GM18867 (cell line): ENCODE results near the gene DNASE1L1.
A peak's percentile ranks its signal among the peaks of the same experiment; 100 is the strongest.

ENCODE experiments used
- ATAC-seq: cut with Tn5 transposase; IDR thresholded peaks from one replicate; pipeline ENCODE4 v1.9.1; 2021; ENCODE audit warnings: mild to moderate bottlenecking, moderate library complexity; ENCODE audit not compliant: unreplicated experiment

DNASE1L1 gene

DNA sequence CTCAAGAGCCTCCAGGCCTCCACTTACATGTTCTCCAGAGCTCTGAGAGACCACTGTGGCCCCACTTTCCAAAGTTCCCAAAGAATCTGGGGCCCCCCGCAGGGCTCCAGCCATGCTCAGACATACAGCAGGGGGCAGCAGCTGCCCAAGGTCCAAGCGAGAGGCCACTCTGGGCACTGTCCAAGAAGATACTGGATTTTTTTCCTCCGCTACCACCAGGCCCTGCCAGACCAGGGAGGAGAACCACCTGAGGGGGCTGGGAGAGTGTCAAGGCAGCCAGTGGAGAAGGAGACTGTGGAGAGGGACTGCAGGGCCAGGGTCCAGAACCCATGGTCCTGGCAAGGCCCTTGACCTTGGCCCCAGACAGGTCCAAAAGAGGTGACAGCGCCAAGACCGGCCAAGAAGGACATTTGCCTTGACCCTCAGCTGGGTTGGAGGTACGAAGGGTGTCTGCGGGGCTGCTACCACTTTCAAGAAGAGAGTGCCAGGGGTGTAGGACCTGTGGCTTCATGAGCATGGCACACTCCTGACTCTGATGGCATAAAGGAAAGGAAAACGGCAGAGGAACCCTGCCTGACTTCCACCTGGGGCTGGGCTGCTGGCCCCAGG, 24.7 kb downstream of the DNASE1L1 start:
- no peak for ATAC-seq

DNA sequence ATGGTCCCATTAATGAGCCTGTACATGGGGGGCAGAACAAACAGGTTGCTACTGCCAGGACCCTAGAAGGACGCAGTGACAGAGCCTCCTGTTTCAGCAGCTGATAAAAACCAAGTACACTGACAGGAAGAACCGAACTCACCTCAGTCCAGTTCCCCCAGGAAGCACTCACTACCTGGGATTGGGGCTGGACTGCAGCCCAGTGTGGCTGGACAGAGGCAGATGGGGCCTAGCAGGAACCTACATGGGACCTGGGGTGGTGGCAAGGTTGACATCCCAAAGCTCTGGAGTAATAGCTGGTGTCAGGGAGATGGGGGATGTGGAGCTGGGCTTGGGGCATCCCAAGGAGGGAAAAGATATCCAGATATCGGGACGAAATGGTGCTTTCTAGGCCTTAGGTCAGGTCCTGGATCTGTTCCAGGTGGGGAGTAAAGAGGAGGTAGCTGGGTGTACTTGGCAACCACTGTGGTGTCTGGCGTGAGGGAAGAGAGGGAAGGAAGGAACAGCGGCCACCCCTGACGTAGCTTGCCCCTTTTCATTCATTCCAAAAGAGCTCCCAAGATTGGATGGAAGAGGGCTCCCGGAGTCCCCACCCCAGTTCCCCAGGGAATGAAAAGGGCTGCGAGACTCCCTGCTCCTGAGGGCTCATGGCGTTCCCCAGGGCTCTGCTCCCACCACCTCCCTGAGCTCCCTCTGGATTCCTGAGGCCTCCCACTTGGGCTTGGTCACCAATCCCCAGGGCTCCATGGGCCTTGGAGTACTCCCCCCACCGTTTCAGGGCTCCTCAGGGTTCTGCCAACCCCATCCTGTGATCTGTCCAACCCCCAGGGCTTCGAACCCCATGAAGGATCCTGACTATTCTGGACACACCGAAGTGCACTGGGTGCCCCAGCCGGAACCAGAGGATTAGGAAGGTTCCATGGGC, 25.4 kb downstream of the DNASE1L1 start:
- ATAC-seq: no peak

GRCh38 chrX:154382483-154383069, 26.5 kb downstream of the DNASE1L1 start:
- no peak for ATAC-seq

- ATAC-seq: no peak
Measured at GRCh38 chrX:154381271-154381670, 27.8 kb downstream of the DNASE1L1 start.

GRCh38 chrX:154380787-154381186, 28.3 kb downstream of the DNASE1L1 start:
- ATAC-seq: no peak

DNA sequence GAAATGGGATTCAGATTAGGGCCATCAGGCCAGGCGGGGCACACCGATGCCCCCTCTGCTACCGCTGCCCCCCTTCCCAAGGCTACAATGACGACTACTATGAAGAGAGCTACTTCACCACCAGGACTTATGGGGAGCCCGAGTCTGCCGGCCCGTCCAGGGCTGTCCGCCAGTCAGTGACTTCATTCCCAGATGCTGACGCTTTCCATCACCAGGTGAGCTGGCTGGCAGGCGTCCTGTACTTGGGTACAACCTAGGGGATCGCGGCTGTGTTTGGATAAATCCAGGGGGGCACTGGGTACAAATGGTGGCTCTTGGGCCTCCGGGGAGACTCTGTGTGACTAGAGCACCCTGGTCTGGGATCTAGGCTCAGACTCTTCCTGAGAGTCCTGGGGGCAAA, 28.9 kb downstream of the DNASE1L1 start:
- ATAC-seq: no peak

- ATAC-seq: no peak
Measured at GRCh38 chrX:154379569-154379951, 29.5 kb downstream of the DNASE1L1 start.

GRCh38 chrX:154378799-154379568, 30.1 kb downstream of the DNASE1L1 start, which contains the start of gene EMD:
Gene EMD, plus strand, starts transcription at chrX:154379295. Its CDS starts 190 bp downstream, at chrX:154379485.
- ATAC-seq: peak; percentile 76

GRCh38 chrX:154378059-154378798, 30.8 kb downstream of the DNASE1L1 start:
- ATAC-seq: peak; percentile 2

- ATAC-seq: no peak
Measured at GRCh38 chrX:154376774-154377173, 32.3 kb downstream of the DNASE1L1 start.

- no peak for ATAC-seq
Measured at GRCh38 chrX:154375156-154375504, 33.9 kb downstream of the DNASE1L1 start.

GRCh38 chrX:154374313-154375155, 34.5 kb downstream of the DNASE1L1 start, which contains the start of gene FLNA:
Gene FLNA, minus strand, starts transcription at chrX:154374634. Its CDS starts 3,389 bp downstream, at chrX:154371245.
- no peak for ATAC-seq

DNA sequence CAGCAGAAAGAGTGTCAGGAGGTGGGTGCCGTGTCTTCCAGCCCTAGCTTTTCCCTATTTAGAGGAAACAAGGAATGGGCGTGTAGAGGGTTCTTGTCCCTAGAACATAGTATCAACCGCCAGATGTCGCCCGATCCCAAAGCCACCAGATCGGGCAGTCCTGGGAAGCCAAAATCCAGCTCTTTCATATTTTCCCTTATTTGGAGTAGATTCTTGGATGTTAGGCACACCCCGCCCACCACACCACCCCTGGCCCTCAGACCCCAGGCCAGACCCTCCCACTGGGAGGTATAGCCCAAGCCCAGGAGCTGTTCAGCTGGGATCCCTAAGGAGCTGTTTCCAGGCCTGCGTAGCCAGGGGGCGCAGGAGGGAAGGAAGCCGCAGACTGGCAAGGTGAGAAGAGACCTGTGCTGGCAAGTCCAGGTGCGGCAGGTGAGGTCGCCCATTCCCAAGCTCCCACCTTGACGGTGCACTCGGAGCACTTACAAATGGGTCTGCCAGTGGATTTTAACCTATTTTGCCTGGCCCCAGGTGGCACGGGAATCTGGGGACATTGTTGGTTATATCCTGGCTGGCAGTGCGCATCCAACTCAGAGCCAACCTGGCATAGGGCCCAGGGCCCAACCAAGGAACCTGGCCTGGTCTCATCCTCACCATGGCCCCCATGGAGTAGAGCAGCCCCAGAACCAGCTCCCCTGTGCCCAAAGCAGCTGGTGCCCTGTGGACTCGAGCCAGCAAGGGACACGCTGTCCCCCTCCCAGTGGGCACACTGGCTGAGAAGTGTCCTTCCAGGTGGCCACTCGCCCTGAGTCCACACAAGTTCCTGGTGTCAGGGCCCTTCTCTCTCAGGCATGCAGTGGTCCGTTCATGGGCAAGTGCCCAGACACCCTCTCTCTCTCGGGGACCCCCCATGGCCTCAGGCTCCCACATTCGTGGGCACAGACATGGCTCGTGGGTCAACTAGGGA, 35.4 kb downstream of the DNASE1L1 start:
- ATAC-seq: no peak

DNA sequence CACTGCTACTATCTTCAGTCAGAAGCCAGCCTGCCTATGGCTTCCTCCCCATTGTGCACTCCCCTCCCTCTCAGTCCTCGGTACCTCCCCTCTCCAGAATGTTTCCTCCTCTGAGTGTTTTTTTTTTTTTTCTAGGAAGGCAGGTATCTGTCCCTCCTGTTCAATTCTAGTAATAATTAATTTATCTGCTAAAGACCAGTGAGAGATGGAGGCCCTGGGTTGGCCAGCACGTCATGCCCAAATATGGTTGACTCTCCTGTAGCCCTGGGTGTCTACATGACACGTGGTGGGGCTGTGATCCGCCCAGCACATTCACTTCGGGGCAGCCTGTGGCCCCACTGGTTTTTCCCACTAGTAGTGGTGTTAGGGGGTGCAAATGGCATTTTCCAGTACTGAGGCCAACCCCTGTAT, 36.4 kb downstream of the DNASE1L1 start:
- ATAC-seq: no peak

DNA sequence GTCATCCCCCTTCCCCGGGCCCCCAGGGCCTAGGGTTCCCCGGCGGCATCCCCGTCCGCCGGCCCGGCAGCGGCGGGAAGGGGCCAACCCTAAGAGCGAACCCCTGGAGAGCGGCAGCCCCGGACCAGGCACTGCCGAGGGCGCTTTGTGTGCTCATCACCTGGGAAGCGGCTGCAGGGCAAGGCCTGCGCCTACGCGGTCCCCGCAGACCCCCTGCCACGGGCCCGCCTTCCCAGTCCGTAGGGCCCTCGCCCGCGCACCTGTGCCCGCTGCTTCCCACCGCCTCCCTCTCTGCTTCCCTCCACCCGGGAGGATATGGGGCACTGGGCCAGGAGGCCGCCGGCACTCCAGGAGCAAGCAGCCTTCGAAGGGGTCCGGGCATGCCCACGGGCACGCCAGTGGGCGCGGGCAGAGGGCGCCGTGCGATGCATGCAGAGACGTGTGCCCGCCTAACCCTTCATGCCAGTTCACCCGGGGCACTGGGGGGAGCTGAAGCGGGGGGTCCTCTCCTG, 37.2 kb downstream of the DNASE1L1 start:
- no peak for ATAC-seq

GRCh38 chrX:154371017-154371788, 37.9 kb downstream of the DNASE1L1 start:
- ATAC-seq: peak; percentile 64

GRCh38 chrX:154370300-154371016, 38.6 kb downstream of the DNASE1L1 start:
- no peak for ATAC-seq
